ENCODE results near the gene DNAH9.

DNA sequence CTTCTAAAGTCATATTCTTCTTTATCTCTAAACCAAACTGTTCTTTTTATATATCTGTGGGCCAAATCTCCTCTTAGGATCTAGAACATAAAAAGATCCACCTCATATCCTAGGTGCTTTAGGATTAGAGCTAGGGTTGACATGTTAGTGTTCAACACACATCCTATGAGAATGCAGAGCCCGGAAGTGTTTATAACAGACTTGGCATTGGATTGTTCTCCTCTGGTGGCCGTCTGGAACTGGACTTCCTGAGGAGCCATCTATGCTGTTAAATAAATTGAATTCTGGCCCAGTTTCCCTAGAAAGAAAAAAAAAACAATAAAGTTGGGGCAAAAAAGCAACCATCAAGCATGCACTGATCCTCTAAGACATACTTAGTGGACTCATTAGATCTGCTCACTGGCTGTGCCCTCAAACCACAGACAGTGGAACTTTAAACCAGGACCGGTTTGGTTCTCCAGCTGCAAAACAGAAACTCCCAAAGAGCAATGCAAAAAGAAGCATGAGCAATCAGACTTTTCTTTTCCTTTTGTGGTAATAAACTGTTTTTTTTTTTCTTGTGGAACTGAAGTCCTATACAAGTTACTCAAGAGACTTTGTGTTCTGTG lies 216.5 kb downstream of the DNAH9 start:
- TF ChIP-seq, protein P1, sequence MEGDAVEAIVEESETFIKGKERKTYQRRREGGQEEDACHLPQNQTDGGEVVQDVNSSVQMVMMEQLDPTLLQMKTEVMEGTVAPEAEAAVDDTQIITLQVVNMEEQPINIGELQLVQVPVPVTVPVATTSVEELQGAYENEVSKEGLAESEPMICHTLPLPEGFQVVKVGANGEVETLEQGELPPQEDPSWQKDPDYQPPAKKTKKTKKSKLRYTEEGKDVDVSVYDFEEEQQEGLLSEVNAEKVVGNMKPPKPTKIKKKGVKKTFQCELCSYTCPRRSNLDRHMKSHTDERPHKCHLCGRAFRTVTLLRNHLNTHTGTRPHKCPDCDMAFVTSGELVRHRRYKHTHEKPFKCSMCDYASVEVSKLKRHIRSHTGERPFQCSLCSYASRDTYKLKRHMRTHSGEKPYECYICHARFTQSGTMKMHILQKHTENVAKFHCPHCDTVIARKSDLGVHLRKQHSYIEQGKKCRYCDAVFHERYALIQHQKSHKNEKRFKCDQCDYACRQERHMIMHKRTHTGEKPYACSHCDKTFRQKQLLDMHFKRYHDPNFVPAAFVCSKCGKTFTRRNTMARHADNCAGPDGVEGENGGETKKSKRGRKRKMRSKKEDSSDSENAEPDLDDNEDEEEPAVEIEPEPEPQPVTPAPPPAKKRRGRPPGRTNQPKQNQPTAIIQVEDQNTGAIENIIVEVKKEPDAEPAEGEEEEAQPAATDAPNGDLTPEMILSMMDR (IDR thresholded peaks at IDR 0.05): no peak
- TF ChIP-seq POLR2A (IDR thresholded peaks at IDR 0.05) (no peak), EP300 (IDR thresholded peaks at IDR 0.05) (no peak)
